Cortex of kidney (tissue), 1 donor: ENCODE data around the gene FNDC11.

ENCODE experiments used
- DNase-seq: peaks from one replicate; lab custom pipeline; 2025; lab: John Stamatoyannopoulos, UW

FNDC11 gene

DNA sequence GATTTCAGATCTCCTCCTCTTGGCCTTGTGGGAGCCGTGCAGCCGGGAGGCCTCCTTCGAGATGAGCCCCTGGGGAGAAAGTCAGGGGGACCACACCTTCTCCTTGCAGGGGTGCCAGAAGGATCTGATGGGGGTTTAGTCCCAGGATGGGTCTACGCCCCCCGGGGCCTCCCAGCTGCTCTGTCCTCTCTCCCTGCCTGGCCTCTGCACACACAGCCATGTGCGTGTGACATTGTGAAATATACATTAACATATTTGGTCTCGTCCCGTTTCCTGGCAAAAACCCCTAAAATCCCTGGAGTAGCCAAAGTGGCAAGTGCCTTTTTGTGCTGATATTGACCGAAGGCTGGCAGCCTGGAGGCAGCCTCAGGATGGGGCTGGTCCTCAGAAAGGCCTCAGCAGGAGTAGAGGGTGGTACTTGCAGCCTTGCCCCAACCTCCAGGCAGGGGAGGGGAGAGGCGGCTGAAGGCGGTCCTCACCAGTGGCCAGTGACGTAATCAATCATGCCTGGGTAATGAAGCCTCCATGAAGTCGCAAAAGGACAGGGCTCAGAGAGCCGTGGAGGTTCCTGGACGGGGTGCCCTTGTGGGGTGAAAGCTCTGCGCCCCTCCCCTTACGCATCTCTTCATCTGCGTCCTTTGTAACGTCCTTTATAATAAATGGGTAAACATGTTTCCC is 25.2 kb downstream of the FNDC11 start:
- no peak for DNase-seq

DNA sequence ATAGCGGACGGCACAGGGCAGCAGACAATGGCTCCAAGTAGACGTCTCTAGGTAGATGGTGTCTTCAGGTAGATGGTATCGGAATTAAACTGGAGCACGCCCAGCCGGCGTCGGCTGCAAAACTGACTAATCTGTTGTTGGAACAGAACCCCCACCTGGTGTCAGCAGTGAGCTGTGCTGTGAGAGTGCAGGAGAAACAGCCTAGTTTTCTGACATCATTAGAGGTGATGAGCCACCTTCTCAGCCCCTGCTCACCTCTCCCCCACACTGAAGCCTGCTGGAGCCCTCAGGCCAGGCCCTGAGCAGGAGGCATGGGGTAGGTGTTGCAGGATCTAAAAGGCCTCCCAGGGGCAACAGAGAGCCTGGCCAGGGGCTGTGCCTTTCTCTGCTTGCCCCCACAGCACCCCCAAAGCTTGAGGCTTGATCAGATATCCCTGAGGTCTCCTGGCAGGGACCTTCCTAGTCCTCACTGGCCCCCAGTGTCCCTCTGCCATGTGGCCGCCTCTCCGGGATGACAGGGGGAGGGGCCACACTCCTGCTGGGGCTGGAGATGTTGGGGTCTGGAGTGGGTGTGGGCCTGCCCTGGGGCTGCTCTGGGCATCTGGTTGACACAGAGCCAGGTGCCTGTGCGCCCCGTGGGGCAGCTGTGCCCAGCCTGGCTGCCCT is 27.0 kb downstream of the FNDC11 start:
- DNase-seq, result no peak

DNA sequence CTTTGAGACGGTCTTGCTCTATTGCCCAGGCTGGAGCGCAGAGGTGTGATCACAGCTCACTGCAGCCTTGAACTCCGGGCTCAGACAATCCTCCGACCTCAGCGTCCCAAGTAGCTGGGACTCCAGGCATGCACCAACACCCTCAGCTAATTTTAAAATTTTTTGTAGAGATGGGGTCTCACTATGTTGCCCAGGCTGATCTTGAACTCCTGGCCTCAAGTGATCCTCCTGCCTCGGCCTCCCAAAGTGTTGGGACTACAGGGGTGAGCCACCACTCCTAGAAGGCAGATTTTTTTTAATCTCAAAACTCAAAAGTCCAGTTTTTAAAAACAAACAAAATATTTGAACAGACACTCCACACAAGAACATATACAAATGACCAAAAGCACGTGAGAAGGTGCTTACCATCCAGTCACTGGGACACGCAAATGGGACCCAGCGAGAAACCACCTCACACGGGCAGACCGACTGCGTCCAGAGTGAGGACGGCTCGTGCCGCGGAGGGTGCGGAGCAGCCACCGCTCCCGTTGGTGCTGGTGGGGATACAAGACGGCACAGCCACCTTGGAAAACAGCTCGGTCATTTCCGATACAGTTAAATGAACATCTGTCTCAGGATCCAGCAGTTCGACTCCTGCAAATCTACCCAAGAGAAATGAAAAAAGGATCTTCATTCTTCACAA is 28.6 kb downstream of the FNDC11 start:
- no peak for DNase-seq

DNA sequence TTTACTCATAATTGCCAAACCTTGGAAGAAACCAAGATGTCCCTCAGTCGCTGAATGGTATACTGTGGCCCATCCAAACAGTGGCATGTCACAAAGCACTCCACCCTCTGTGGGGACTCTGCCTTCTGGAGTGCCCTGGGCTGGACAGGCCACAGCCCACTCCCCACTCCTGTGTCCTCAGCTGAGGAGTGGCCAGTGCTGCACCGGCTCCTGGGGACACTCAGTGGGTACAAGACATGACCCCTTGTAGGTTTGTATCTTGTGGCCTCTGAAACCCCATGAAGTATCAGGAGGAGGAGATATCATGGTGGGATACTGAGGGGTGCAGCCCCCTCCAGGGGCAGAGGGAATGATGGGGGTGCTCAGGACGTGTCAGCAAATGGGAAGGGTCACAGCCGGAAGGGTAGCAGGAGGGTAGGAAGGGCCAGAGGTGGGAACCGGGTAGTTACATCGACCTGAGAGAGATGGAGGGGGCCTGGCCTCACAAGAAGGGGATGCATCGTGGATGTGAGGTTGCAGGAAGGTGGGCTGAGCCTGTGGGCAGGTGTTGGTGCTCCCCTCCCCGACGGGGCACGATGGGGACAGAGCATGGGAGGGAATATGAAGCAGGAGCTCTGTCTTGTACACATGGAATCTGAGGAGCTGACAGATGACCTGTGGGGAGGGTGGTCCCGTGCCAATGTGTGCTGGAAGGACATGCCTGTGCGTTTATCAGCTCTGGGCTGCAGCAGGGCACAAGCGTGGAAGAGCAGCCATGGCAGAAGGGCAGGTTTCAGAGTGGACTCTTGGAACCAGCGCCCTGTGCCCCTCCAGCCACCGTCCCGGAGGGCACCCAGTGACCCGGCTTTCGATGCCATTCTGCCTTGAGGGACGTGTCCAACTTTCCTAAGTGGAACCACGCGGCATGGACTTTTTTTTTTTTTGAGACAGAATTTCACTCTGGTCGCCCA is 31.9 kb downstream of the FNDC11 start:
- no peak for DNase-seq

- DNase-seq, result no peak
Observed at GRCh38 chr20:63586797-63587196, 32.8 kb downstream of the FNDC11 start.

DNA sequence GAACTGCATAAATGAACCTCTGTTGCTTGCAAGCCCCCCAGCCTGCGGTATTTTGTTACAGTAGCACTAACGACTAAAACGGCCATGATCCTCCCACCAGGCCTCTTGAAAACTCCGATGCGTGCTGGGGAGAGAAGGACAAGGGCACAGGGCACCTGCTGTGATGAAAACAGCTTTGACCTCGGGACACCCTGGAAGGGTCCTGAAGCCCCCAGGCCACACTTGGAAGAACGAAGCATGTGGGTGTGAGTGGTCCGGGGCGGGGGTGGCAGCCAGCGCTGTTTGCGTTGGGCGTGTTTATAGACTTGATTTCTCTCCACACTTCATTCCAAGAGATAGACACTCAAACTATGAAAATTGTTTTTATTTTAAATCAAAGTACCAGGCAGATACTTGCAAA is 33.3 kb downstream of the FNDC11 start:
- DNase-seq, result no peak

GRCh38 chr20:63587776-63588591 is 34.0 kb downstream of the FNDC11 start:
- no peak for DNase-seq

- DNase-seq, result no peak
Observed at GRCh38 chr20:63588641-63589041, 34.7 kb downstream of the FNDC11 start.

- DNase-seq, result no peak
Observed at GRCh38 chr20:63589261-63590217, 35.6 kb downstream of the FNDC11 start.

- DNase-seq, result no peak
Observed at GRCh38 chr20:63590218-63591146, 36.5 kb downstream of the FNDC11 start.

DNA sequence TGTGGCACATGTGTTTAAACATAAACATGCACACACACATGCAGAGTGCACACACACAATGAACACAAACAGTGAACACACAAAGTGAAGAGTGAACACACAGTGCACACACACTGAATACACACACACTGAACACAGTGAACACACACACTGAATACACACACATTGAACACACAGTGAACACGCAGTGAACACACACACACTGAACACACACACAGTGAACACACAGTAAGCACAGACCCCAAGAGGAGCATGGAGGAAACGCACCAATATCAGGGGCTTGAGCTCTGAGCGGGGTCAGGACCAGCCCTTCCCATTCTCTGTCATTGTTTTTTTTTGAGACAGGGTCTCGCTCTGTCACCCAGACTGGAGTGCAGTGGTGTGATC is 37.2 kb downstream of the FNDC11 start:
- no peak for DNase-seq

DNA sequence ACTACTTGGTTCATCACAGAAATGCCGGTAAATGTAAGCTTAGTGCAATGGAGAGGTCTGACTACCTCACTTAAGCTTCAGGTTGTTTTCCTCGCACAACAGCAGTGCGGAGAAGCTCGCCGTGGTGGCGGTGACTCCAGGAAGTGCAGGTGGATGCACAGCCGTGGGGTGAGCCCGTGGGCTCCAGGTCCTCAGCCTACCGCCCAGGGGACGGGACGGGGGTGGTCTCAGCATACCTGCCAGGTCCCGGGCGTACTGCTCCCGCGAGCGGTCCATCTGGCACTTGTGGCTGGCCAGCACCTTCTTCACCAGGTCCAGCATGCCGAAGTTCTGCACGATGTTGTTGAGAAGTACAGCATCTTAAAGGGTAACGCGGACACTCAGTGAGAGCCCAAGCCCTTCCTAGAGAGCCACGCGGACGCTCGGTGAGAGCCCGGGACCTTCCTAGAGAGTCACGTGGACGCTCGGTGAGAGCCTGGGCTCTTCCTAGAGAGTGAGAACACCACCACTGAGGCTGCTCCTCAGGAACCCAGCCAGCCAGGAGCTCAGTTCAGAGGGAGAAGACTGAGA is 37.9 kb downstream of the FNDC11 start:
- DNase-seq, result no peak

GRCh38 chr20:63592661-63593060 is 38.7 kb downstream of the FNDC11 start:
- DNase-seq, result no peak

DNA sequence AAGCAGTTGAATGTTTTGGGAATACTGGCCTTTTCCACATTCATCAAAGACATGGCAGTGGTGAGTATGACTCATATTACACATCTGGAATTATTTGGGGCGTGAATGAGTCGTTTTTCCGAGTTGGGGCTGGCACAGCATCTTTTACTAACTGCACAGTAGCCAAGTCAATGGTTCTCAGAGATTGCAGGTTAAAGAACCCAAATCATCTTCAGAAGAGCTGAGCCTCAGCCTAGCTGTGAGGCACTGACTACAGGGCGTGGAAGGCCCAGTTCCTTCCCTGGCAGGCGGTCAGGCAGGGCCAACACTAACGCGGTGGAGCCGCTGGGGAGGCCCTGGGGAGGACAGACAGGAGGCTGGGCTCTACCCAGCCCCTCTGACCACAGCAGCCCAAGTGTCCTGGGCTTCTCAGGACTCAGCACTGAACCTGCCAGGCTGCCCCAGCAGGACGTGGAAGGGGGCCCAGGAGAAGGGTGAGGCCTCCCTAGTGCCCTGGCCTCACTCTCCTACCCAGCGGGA is 40.1 kb downstream of the FNDC11 start:
- DNase-seq, result no peak

DNA sequence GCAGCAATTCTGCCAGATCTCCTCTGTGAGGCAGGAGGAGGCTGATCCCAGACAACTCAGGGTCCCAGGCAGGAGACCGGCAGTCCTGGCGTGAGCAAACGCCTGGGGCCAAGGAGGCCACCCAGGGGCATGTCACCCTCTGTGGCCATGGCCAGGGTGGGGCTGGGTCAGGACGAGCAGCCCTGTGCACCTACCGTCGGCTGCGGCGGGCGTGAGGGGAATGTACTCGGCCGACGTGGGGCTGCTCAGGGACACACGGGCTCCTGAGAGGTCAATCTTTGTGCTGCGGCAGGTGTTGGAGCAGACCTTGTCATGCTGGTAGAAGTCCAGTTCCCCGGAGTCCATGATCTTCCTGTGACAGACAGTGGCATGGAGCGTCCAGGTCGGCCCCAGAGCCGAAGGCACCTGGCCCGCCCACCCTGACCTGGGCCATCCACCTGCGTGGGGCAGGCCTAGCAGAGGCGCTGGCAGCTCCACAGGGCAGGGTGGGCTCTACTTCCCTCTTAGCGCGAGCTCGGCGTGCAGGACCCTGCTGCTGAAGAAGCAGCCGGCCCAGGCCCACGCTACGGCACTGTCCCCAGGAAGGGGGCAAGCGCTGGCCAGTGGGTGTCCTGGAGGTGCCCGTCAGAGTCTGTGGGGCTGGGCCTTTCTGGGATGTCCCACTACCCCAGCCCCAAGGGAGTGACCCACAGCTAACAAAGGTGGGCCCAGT is 41.6 kb downstream of the FNDC11 start:
- DNase-seq, result no peak

GRCh38 chr20:63596423-63596822 is 42.5 kb downstream of the FNDC11 start:
- no peak for DNase-seq

DNA sequence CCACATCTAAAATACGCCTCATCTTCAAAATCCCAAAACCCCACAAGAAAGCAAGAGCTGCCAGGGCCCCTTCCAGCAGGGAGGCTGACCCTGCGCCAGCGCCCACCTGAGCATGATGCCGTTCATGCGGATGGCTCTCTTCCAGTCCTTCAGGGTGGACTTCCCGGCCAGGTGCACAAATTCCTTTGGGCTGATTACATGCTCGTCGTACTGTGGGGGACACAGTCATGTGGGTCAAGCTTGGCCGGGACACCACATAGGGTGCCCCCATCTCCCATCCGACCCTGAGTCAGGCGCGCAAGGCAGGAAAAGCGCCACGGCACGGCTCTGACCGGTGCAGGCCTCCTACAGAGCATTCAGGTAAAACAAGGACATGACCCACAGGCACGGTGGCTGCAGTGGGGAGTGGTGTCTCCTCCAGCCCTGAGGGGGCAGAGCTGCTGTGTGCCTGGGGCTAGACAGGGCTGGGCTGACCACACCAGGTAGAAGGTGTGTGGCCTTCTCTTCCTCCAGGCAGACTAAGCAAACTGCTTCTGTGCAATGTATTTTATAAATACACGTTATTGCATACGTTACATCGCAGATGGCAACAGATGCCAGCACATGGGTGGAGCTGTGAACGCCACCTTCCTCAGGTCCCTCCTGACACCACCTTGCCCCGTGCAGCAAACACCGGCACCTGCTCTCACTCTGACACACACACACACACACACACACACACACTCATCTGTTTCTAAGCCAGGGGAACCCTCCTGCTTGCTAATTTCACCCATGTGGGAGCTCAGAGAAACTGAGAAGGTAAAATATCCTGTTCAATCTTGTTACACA is 43.9 kb downstream of the FNDC11 start:
- no peak for DNase-seq
